Activated naive CD4-positive, alpha-beta T cell treated with anti-CD3 and anti-CD28 coated beads, Interleukin-2, amount 50 U/mL, for 24 hours (primary cell): ENCODE data around the gene ELOVL4.

Source experiments
- H3K27ac Mint-ChIP-seq: one replicate; pipeline ENCODE4 v1.8.0; 2021; ENCODE audit warnings: mild to moderate bottlenecking, mixed read lengths
- H3K27me3 Mint-ChIP-seq: one replicate; pipeline ENCODE4 v1.8.0; 2021; ENCODE audit warnings: mixed read lengths
- H3K36me3 Mint-ChIP-seq: one replicate; pipeline ENCODE4 v1.8.0; 2021; ENCODE audit warnings: mixed read lengths
- H3K4me1 Mint-ChIP-seq: one replicate; pipeline ENCODE4 v1.8.0; 2021; ENCODE audit warnings: mixed read lengths
- H3K4me3 Mint-ChIP-seq: one replicate; pipeline ENCODE4 v1.8.0; 2021; ENCODE audit warnings: mild to moderate bottlenecking, mixed read lengths
- H3K9me3 Mint-ChIP-seq: one replicate; pipeline ENCODE4 v1.8.0; 2021; ENCODE audit warnings: mixed read lengths

The ELOVL4 gene

GRCh38 chr6:79941489-79942151 lies 5.7 kb downstream of the ELOVL4 start:
- Mint-ChIP-seq H3K4me3 (no peak overlapping the region), H3K4me1 (peaks cover 9% of the 10 kb centered on the region), H3K27ac (no peak overlapping the region), H3K9me3 (no peaks in the 10 kb centered on the region), H3K27me3 (peaks cover 35% of the 10 kb centered on the region), H3K36me3 (no peaks in the 10 kb centered on the region)

GRCh38 chr6:79928478-79928998 lies 18.8 kb downstream of the ELOVL4 start:
- Mint-ChIP-seq H3K27me3 (peaks cover 16% of the 10 kb centered on the region), H3K36me3 (no peaks in the 10 kb centered on the region), H3K27ac (no peak overlapping the region), H3K4me3 (no peak overlapping the region), H3K4me1 (peaks cover 11% of the 10 kb centered on the region), H3K9me3 (no peaks in the 10 kb centered on the region)

- peaks cover 11% of the 10 kb centered on the region for H3K4me1 Mint-ChIP-seq
- no peak overlapping the region for H3K27ac Mint-ChIP-seq
- no peaks in the 10 kb centered on the region for H3K9me3 Mint-ChIP-seq
- no peaks in the 10 kb centered on the region for H3K36me3 Mint-ChIP-seq
- H3K4me3 Mint-ChIP-seq = no peak overlapping the region
- H3K27me3 Mint-ChIP-seq = peaks cover 14% of the 10 kb centered on the region
Measured at GRCh38 chr6:79927758-79928157, 19.6 kb downstream of the ELOVL4 start.

- Mint-ChIP-seq H3K9me3 (no peaks in the 10 kb centered on the region), H3K4me3 (no peak overlapping the region), H3K36me3 (no peaks in the 10 kb centered on the region), H3K27me3 (peaks cover 6% of the 10 kb centered on the region), H3K4me1 (peaks cover 8% of the 10 kb centered on the region), H3K27ac (no peak overlapping the region)
Measured at GRCh38 chr6:79923270-79923669, 24.1 kb downstream of the ELOVL4 start.

- no peaks in the 10 kb centered on the region for H3K9me3 Mint-ChIP-seq
- H3K36me3 Mint-ChIP-seq = no peaks in the 10 kb centered on the region
- peaks cover 5% of the 10 kb centered on the region for H3K27me3 Mint-ChIP-seq
- no peaks in the 10 kb centered on the region for H3K4me1 Mint-ChIP-seq
- H3K27ac Mint-ChIP-seq = no peak overlapping the region
- no peak overlapping the region for H3K4me3 Mint-ChIP-seq
Measured at GRCh38 chr6:79922018-79922417, 25.3 kb downstream of the ELOVL4 start.

- Mint-ChIP-seq H3K27me3 (peaks cover 6% of the 10 kb centered on the region), H3K36me3 (no peaks in the 10 kb centered on the region), H3K4me3 (no peak overlapping the region), H3K27ac (no peak overlapping the region), H3K9me3 (no peaks in the 10 kb centered on the region), H3K4me1 (no peaks in the 10 kb centered on the region)
Measured at GRCh38 chr6:79913369-79913768, 34.0 kb downstream of the ELOVL4 start.

GRCh38 chr6:79911992-79912391 lies 35.4 kb downstream of the ELOVL4 start:
- Mint-ChIP-seq H3K36me3 (no peaks in the 10 kb centered on the region), H3K9me3 (no peaks in the 10 kb centered on the region), H3K27ac (no peak overlapping the region), H3K4me3 (no peak overlapping the region), H3K4me1 (no peaks in the 10 kb centered on the region), H3K27me3 (peaks cover 8% of the 10 kb centered on the region)

GRCh38 chr6:79909517-79909916 lies 37.8 kb downstream of the ELOVL4 start:
- Mint-ChIP-seq H3K4me3 (no peak overlapping the region), H3K27me3 (peaks cover 9% of the 10 kb centered on the region), H3K27ac (no peak overlapping the region), H3K9me3 (no peaks in the 10 kb centered on the region), H3K4me1 (no peaks in the 10 kb centered on the region), H3K36me3 (no peaks in the 10 kb centered on the region)

GRCh38 chr6:79902046-79902445 lies 45.3 kb downstream of the ELOVL4 start:
- Mint-ChIP-seq H3K27me3 (peaks cover 4% of the 10 kb centered on the region), H3K4me1 (no peaks in the 10 kb centered on the region), H3K4me3 (no peak overlapping the region), H3K36me3 (no peaks in the 10 kb centered on the region), H3K27ac (no peak overlapping the region), H3K9me3 (no peaks in the 10 kb centered on the region)

- peaks cover 1% of the 10 kb centered on the region for H3K27me3 Mint-ChIP-seq
- no peak overlapping the region for H3K4me3 Mint-ChIP-seq
- no peaks in the 10 kb centered on the region for H3K4me1 Mint-ChIP-seq
- H3K36me3 Mint-ChIP-seq = no peaks in the 10 kb centered on the region
- H3K9me3 Mint-ChIP-seq = peaks cover 4% of the 10 kb centered on the region
- H3K27ac Mint-ChIP-seq = no peak overlapping the region
Measured at GRCh38 chr6:79898076-79898475, 49.3 kb downstream of the ELOVL4 start.

GRCh38 chr6:79896075-79896449 lies 51.3 kb downstream of the ELOVL4 start:
- H3K4me3 Mint-ChIP-seq = no peak overlapping the region
- peaks cover 12% of the 10 kb centered on the region for H3K9me3 Mint-ChIP-seq
- peaks cover 1% of the 10 kb centered on the region for H3K27me3 Mint-ChIP-seq
- H3K36me3 Mint-ChIP-seq = peaks cover 2% of the 10 kb centered on the region
- H3K27ac Mint-ChIP-seq = no peak overlapping the region
- H3K4me1 Mint-ChIP-seq = no peaks in the 10 kb centered on the region

GRCh38 chr6:79895382-79896074 lies 51.8 kb downstream of the ELOVL4 start:
- peaks cover 2% of the 10 kb centered on the region for H3K36me3 Mint-ChIP-seq
- H3K4me1 Mint-ChIP-seq = no peaks in the 10 kb centered on the region
- no peak overlapping the region for H3K27ac Mint-ChIP-seq
- H3K9me3 Mint-ChIP-seq = peaks cover 12% of the 10 kb centered on the region
- no peak overlapping the region for H3K4me3 Mint-ChIP-seq
- peaks cover 1% of the 10 kb centered on the region for H3K27me3 Mint-ChIP-seq

- peaks cover 12% of the 10 kb centered on the region for H3K9me3 Mint-ChIP-seq
- H3K4me1 Mint-ChIP-seq = no peaks in the 10 kb centered on the region
- H3K4me3 Mint-ChIP-seq = no peak overlapping the region
- peaks cover 3% of the 10 kb centered on the region for H3K27me3 Mint-ChIP-seq
- H3K36me3 Mint-ChIP-seq = peaks cover 2% of the 10 kb centered on the region
- no peak overlapping the region for H3K27ac Mint-ChIP-seq
Measured at GRCh38 chr6:79894939-79895338, 52.4 kb downstream of the ELOVL4 start.

GRCh38 chr6:79888587-79888986 lies 58.8 kb downstream of the ELOVL4 start:
- Mint-ChIP-seq H3K4me3 (no peak overlapping the region), H3K4me1 (no peaks in the 10 kb centered on the region), H3K36me3 (peaks cover 2% of the 10 kb centered on the region), H3K27ac (no peak overlapping the region), H3K27me3 (peaks cover 17% of the 10 kb centered on the region), H3K9me3 (peaks cover 12% of the 10 kb centered on the region)

- H3K4me1 Mint-ChIP-seq = no peaks in the 10 kb centered on the region
- H3K27ac Mint-ChIP-seq = no peak overlapping the region
- peaks cover 8% of the 10 kb centered on the region for H3K9me3 Mint-ChIP-seq
- no peak overlapping the region for H3K4me3 Mint-ChIP-seq
- H3K36me3 Mint-ChIP-seq = no peaks in the 10 kb centered on the region
- peaks cover 19% of the 10 kb centered on the region for H3K27me3 Mint-ChIP-seq
Measured at GRCh38 chr6:79878142-79878748, 69.1 kb downstream of the ELOVL4 start.

GRCh38 chr6:79874531-79875134 lies 72.7 kb downstream of the ELOVL4 start:
- H3K27ac Mint-ChIP-seq = no peak overlapping the region
- no peaks in the 10 kb centered on the region for H3K36me3 Mint-ChIP-seq
- peaks cover 6% of the 10 kb centered on the region for H3K4me1 Mint-ChIP-seq
- no peaks in the 10 kb centered on the region for H3K9me3 Mint-ChIP-seq
- H3K4me3 Mint-ChIP-seq = no peak overlapping the region
- peaks cover 5% of the 10 kb centered on the region for H3K27me3 Mint-ChIP-seq
